Lower leg skin (tissue), 4 donors: ENCODE data around the gene ELK4. TPM values are rescaled to one million over a fixed set of nuclear protein-coding genes. Genes with fewer than 3 reads are reported as not detected.

Source experiments
- DNase-seq, 2 donors: peaks; one replicate each; pipeline ENCODE4 v3.0.0-alpha.2; 2019; ENCODE audit warnings: low spot score in 2 of 2
- H3K4me3 ChIP-seq: fragments of 200-600 bp; sonication (generic); 2 replicates; pipeline ENCODE4 v1.5.1; 2017; ENCODE audit warnings: mild to moderate bottlenecking, low read depth; ENCODE audit not compliant: poor library complexity, severe bottlenecking
- CTCF ChIP-seq, 3 donors: fragments of 450-650 bp; IDR thresholded peaks; one replicate each; pipeline ENCODE4 v1.5.1; 2016; ENCODE audit warnings: antibody characterized with exemption in 3 of 3, mild to moderate bottlenecking in 3 of 3, moderate library complexity in 2 of 3
- POLR2A ChIP-seq, 2 donors: fragments of 450-650 bp; IDR thresholded peaks; one replicate each; pipeline ENCODE4 v1.6.1; 2016 to 2017; ENCODE audit warnings: antibody characterized with exemption in 2 of 2, mild to moderate bottlenecking in 1 of 2, moderate library complexity in 1 of 2
- WGBS, 2 donors: methylation state at CpG; one replicate each; pipeline ENCODE4 v1.1.5; 2018; 5-methylcytosine and 5-hydroxymethylcytosine counted together
- intact Hi-C: fragments of 100-400 bp; cut with DNase I; formaldehyde crosslinking; loops from one replicate; pipeline ENCODE4 v1.15.0; 2023; ENCODE audit warnings: low total_unique reads
- total RNA-seq, 4 donors: library from RNA; depleted of rRNA; stranded (reverse); fragments of >200 nt; gene quantifications; one replicate each; pipeline ENCODE4 v1.1.0, GENCODE V29; 2016

Gene ELK4
- total RNA-seq, 4 donors from 2014 or later: 24.1 to 44.2 (median 28.3) TPM

- intact Hi-C loops: no loop called here
- no peak for DNase-seq
- 82 to 84% methylated on average over 5 to 12 of the region's 13 CpGs for WGBS, 2 donors
Observed at GRCh38 chr1:205670611-205671430, 39.0 kb upstream of the ELK4 start.

GRCh38 chr1:205670150-205670446 is 38.3 kb upstream of the ELK4 start:
- WGBS, 2 donors: 73 to 74% methylated on average over 5 of the region's 5 CpGs
- DNase-seq: no peak
- TF ChIP-seq POLR2A (IDR thresholded peaks at IDR 0.05): no peak
- TF ChIP-seq CTCF (IDR thresholded peaks at IDR 0.05): no peak
- no peak overlapping the region for H3K4me3 ChIP-seq
- intact Hi-C loops: no loop called here

More at GRCh38 chr1:205670611-205671430, 39.0 kb upstream of the ELK4 start:
- TF ChIP-seq POLR2A (IDR thresholded peaks at IDR 0.05) (no peak), CTCF (IDR thresholded peaks at IDR 0.05) (no peak)
- H3K4me3 ChIP-seq: no peak overlapping the region

GRCh38 chr1:205669341-205670149 is 37.7 kb upstream of the ELK4 start:
- no peak for TF ChIP-seq POLR2A (IDR thresholded peaks at IDR 0.05)
- TF ChIP-seq CTCF (IDR thresholded peaks at IDR 0.05): no peak
- no peak overlapping the region for H3K4me3 ChIP-seq
- DNase-seq: no peak
- intact Hi-C loops: no loop called here
- WGBS, 2 donors: 47 to 50% methylated on average over 17 to 20 of the region's 20 CpGs

- no peak overlapping the region for H3K4me3 ChIP-seq
- 55 to 76% methylated on average over 5 of the region's 5 CpGs for WGBS, 2 donors
- intact Hi-C loops: no loop called here
- no peak for DNase-seq
- TF ChIP-seq CTCF (IDR thresholded peaks at IDR 0.05) (no peak), POLR2A (IDR thresholded peaks at IDR 0.05) (no peak)
Observed at GRCh38 chr1:205668951-205669340, 37.1 kb upstream of the ELK4 start.

GRCh38 chr1:205667909-205668643 is 36.3 kb upstream of the ELK4 start:
- DNase-seq: peak in 1 of 2 donors; percentile 39
- no peak overlapping the region for H3K4me3 ChIP-seq
- intact Hi-C loops: no loop called here
- no peak for TF ChIP-seq CTCF (IDR thresholded peaks at IDR 0.05)
- no peak for TF ChIP-seq POLR2A (IDR thresholded peaks at IDR 0.05)
- 54 to 61% methylated on average over 11 of the region's 11 CpGs for WGBS, 2 donors
